Choroid plexus epithelial cell (primary cell): Measurements from ENCODE around the gene PLPP7.

ENCODE experiments used
- DNase-seq: peaks from one replicate; pipeline ENCODE4 v3.0.0-alpha.2; 2010; ENCODE audit warnings: low read depth
- H3K4me3 ChIP-seq: 2 replicates; pipeline ENCODE4 v1.5.1; 2011; ENCODE audit warnings: low read depth, mild to moderate bottlenecking, control low read depth, low read length, moderate library complexity
- TF ChIP-seq, protein P1 (sequence below): conservative IDR thresholded peaks from 2 replicates; pipeline ENCODE4 v1.5.1; 2011; ENCODE audit warnings: low read depth, mild to moderate bottlenecking, control low read depth, inconsistent platforms, low read length, moderate library complexity

Gene PLPP7

DNA sequence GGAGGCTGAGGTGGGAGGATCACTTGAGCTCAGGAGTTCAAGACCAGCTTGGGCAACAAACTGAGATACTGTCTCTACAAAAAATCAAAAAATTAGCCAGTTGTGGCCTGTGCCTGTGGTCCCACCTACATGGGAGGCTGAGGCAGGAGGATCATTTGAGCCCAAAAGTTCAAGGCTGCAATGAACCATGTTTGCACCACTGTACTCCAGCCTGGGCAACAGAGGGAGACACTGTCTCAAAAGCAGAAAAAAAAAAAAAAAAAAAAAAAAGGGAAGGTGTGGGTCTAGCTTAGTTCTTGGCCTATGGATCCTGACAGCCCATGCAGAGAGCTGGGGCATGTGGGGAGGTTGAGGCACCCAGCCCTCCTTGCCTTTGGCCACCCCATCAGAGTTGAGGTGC, 10.9 kb downstream of the PLPP7 start:
- TF ChIP-seq, protein P1, sequence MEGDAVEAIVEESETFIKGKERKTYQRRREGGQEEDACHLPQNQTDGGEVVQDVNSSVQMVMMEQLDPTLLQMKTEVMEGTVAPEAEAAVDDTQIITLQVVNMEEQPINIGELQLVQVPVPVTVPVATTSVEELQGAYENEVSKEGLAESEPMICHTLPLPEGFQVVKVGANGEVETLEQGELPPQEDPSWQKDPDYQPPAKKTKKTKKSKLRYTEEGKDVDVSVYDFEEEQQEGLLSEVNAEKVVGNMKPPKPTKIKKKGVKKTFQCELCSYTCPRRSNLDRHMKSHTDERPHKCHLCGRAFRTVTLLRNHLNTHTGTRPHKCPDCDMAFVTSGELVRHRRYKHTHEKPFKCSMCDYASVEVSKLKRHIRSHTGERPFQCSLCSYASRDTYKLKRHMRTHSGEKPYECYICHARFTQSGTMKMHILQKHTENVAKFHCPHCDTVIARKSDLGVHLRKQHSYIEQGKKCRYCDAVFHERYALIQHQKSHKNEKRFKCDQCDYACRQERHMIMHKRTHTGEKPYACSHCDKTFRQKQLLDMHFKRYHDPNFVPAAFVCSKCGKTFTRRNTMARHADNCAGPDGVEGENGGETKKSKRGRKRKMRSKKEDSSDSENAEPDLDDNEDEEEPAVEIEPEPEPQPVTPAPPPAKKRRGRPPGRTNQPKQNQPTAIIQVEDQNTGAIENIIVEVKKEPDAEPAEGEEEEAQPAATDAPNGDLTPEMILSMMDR: no peak
- no peak overlapping the region for H3K4me3 ChIP-seq
- DNase-seq: no peak

DNA sequence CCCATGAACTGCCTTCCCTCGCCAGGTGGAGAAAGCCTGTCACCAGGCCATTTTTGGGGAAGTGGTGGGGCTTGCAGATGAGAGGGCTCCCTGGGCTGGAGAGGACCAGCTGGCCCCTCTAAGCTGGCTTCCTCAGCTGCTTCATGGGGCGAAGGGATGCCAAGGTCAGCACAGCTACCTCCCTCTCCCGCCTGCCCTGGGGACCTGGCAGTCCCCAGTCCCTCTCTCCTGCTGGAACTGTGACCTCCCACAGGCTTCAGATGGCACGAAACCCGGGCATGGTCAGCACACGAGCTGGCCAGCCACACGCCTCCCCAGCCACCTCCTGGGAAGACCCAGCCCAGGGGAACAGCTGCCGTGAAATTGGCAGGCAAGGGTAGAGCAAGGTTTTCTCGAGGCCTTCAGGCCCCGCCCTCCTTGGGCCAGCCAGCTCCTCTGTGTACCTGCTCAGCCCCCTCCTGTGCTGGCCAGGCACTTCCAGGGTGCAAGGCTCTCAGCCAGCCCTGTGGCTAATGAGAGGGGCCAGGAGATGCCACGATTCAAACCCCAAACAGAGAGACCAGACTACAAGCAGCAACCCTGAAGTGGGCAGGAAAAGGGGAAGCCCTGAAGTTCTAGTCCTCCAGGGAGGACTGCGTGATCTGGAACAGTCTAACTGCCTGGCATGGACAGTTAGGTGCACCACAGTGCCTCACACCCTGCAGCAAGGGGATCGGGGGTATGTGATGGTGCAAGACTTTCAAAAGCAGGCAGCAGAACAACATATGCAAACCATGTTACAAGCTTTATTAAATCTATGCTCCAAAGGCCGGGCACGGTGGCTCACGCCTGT, 12.9 kb downstream of the PLPP7 start:
- no peak for DNase-seq
- H3K4me3 ChIP-seq: no peak overlapping the region
- TF ChIP-seq, protein P1: no peak

GRCh38 chr9:131303381-131304321, 14.1 kb downstream of the PLPP7 start:
- TF ChIP-seq, protein P1: no peak
- H3K4me3 ChIP-seq: no peak overlapping the region
- DNase-seq: no peak

GRCh38 chr9:131304676-131305355, 15.3 kb downstream of the PLPP7 start:
- TF ChIP-seq, protein P1: no peak
- H3K4me3 ChIP-seq: no peak overlapping the region
- DNase-seq: peak; percentile 25

DNA sequence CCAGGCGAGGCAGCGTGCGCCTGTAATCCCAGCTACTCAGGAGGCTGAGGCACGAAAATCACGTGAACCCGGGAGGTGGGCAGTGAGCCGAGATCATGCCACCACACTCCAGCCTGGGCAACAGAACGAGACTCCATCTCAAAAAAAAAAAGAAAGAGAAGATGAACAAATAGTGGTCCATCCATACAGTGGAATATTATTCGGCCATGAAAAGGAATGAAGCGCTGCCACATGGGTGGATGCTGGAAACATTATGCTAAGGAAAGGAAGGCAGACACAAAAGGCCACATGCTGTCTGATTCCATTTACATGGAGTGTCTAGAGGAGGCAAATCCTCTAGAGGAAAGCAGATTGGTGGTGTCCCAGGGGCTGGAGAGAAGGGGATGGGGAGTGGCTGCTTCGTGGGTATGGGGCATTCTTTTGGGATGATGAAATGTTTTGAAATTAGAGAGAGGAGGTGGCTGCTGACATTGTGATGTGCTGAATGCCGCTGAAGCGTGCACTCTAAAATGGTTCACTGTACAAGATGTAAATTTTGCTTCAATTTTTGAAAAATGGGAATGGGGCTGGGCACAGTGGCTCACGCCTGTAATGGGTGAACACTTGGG, 17.0 kb downstream of the PLPP7 start:
- TF ChIP-seq, protein P1: no peak
- H3K4me3 ChIP-seq: no peak overlapping the region
- no peak for DNase-seq

- H3K4me3 ChIP-seq: no peak overlapping the region
- DNase-seq: no peak
- TF ChIP-seq, protein P1: no peak
Observed at GRCh38 chr9:131307974-131308373, 18.5 kb downstream of the PLPP7 start.
